CD14-positive monocyte (primary cell): ENCODE data around the gene SPEM1. TPM values are rescaled to one million over a fixed set of nuclear protein-coding genes. Genes with fewer than 3 reads are reported as not detected.

Experiments used
- DNase-seq, 3 donors: peaks; one replicate each; pipeline ENCODE4 v3.0.0-alpha.2; 2011 to 2022
- H2AFZ ChIP-seq: 2 replicates; pipeline ENCODE4 v1.6.0; 2012; ENCODE audit warnings: mild to moderate bottlenecking, low read depth, low read length, inconsistent platforms; ENCODE audit not compliant: insufficient read depth, poor library complexity, severe bottlenecking
- H3K27ac ChIP-seq, 2 donors: 1 replicate in 1 of 2; 2 replicates in 1 of 2; pipeline ENCODE4 v1.5.1; 2012 to 2013; ENCODE audit warnings: low read length in 2 of 2, control low read depth in 1 of 2, inconsistent platforms in 1 of 2, low read depth in 1 of 2, mild to moderate bottlenecking in 1 of 2
- H3K27me3 ChIP-seq, 2 donors: one replicate each; pipeline versions ENCODE4 v1.6.0 to v1.6.1; 2011 to 2013; ENCODE audit warnings: low read length in 2 of 2; ENCODE audit not compliant: control insufficient read depth in 2 of 2, insufficient read depth in 2 of 2
- H3K36me3 ChIP-seq, 2 donors: replicated peaks in 1 of 2; 1 replicate in 1 of 2; 2 replicates in 1 of 2; pipeline versions ENCODE4 v1.5.1 to v1.6.1; 2012 to 2013; ENCODE audit warnings: low read length in 2 of 2, control low read depth in 1 of 2, inconsistent platforms in 1 of 2, mild to moderate bottlenecking in 1 of 2; ENCODE audit not compliant: insufficient read depth in 2 of 2, control insufficient read depth in 1 of 2
- H3K4me1 ChIP-seq, 2 donors: 1 replicate in 1 of 2; 2 replicates in 1 of 2; pipeline versions ENCODE4 v1.5.1 to v1.6.1; 2012 to 2013; ENCODE audit warnings: low read length in 2 of 2, control low read depth in 1 of 2, inconsistent platforms in 1 of 2, mild to moderate bottlenecking in 1 of 2, moderate library complexity in 1 of 2; ENCODE audit not compliant: insufficient read depth in 2 of 2, control insufficient read depth in 1 of 2
- H3K4me2 ChIP-seq: replicated peaks from 2 replicates; pipeline ENCODE3; 2012; ENCODE audit warnings: low read length, moderate library complexity, mild to moderate bottlenecking; ENCODE audit not compliant: poor library complexity, severe bottlenecking; ENCODE audit errors: extremely low read depth
- H3K4me3 ChIP-seq, 3 experiments: fragments of 200-600 bp in 1 of 3; sonication (generic) in 1 of 3; replicated peaks in 1 of 3; 1 replicate in 2 of 3; 2 replicates in 1 of 3; pipeline ENCODE4 v1.5.1; 2011 to 2013; ENCODE audit warnings: low read length in 3 of 3, mild to moderate bottlenecking in 3 of 3, control low read depth in 2 of 3, low read depth in 2 of 3, inconsistent platforms in 1 of 3, moderate library complexity in 1 of 3
- H3K79me2 ChIP-seq: 2 replicates; pipeline ENCODE4 v1.6.0; 2012; ENCODE audit warnings: mild to moderate bottlenecking, control low read depth, inconsistent platforms, low read length, moderate library complexity; ENCODE audit not compliant: insufficient read depth
- H3K9ac ChIP-seq: 2 replicates; pipeline ENCODE4 v1.6.0; 2017; ENCODE audit warnings: low read length, mild to moderate bottlenecking; ENCODE audit not compliant: insufficient read depth, poor library complexity, severe bottlenecking
- H3K9me3 ChIP-seq, 2 donors: replicated peaks in 1 of 2; 1 replicate in 1 of 2; 2 replicates in 1 of 2; pipeline versions ENCODE4 v1.5.1 to v1.6.1; 2012 to 2013; ENCODE audit warnings: low read length in 2 of 2, control low read depth in 1 of 2; ENCODE audit not compliant: control insufficient read depth in 1 of 2, insufficient read depth in 1 of 2
- H4K20me1 ChIP-seq: 2 replicates; pipeline ENCODE4 v1.6.0; 2012; ENCODE audit warnings: mild to moderate bottlenecking, low read length, control low read depth, moderate library complexity; ENCODE audit not compliant: insufficient read depth
- H3K27ac Mint-ChIP-seq, 7 donors: one replicate each; pipeline ENCODE4 v1.8.0; 2020; ENCODE audit warnings: mild to moderate bottlenecking in 7 of 7, mixed read lengths in 7 of 7, moderate library complexity in 6 of 7, inconsistent platforms in 2 of 7
- H3K27me3 Mint-ChIP-seq, 3 donors: one replicate each; pipeline ENCODE4 v1.8.0; 2021 to 2022; ENCODE audit warnings: low read depth in 3 of 3, mild to moderate bottlenecking in 3 of 3, mixed read lengths in 3 of 3, moderate library complexity in 3 of 3, inconsistent platforms in 1 of 3
- H3K36me3 Mint-ChIP-seq, 2 donors: one replicate each; pipeline ENCODE4 v1.8.0; 2020; ENCODE audit warnings: mixed read lengths in 2 of 2, inconsistent platforms in 1 of 2, mild to moderate bottlenecking in 1 of 2
- H3K4me1 Mint-ChIP-seq: one replicate; pipeline ENCODE4 v1.8.0; 2020; ENCODE audit warnings: mild to moderate bottlenecking, mixed read lengths
- H3K4me3 Mint-ChIP-seq, 2 donors: one replicate each; pipeline ENCODE4 v1.8.0; 2020; ENCODE audit warnings: mild to moderate bottlenecking in 2 of 2, mixed read lengths in 2 of 2, moderate library complexity in 1 of 2
- H3K9me3 Mint-ChIP-seq, 7 donors: one replicate each; pipeline ENCODE4 v1.8.0; 2020 to 2022; ENCODE audit warnings: mixed read lengths in 7 of 7, mild to moderate bottlenecking in 6 of 7, moderate library complexity in 6 of 7, inconsistent platforms in 2 of 7
- CTCF ChIP-seq: fragments of 200-600 bp; IDR thresholded peaks from one replicate; pipeline ENCODE4 v1.8.0; 2022; ENCODE audit warnings: antibody characterized with exemption, mild to moderate bottlenecking
- WGBS: methylation state at CpG from one replicate; pipeline ENCODE4 v1.1.5; 2013; ENCODE audit warnings: missing lambda C conversion rate; ENCODE audit not compliant: insufficient coverage; 5-methylcytosine and 5-hydroxymethylcytosine counted together
- intact Hi-C, 2 donors: fragments of 100-400 bp; cut with micrococcal nuclease; formaldehyde crosslinking; loops; one replicate each; pipeline versions ENCODE4 v1.15.0 to v1.15.1; 2023
- polyA plus RNA-seq, 3 donors: library from polyadenylated mRNA; depleted of rRNA in 1 of 3; unstranded in 2 of 3; stranded (reverse) in 1 of 3; fragments of 300-500 nt in 2 of 3; fragments of >200 nt in 1 of 3; fragmentation: Illumina TruSeq in 2 of 3; gene quantifications; 1 replicate in 2 of 3; 2 replicates in 1 of 3; pipeline ENCODE4 v1.2.3, GENCODE V29; 2012 to 2021

SPEM1 gene
- polyA plus RNA-seq, 3 donors = not detected

GRCh38 chr17:7393613-7394451, 26.3 kb upstream of the SPEM1 start:
- 6% methylated on average over 38 of the region's 48 CpGs for WGBS
- Histone ChIP-seq H3K4me3 (peak overlapping the region; percentile 61 to 94 (median 79)), H2AFZ (peak overlapping the region; percentile 97), H4K20me1 (no peaks in the 10 kb centered on the region), H3K36me3 (peaks cover 25 to 39% of the 10 kb centered on the region in 2 donors), H3K4me1 (peaks cover 15 to 19% of the 10 kb centered on the region in 2 donors), H3K27ac (peak overlapping the region; percentile 16 to 81), H3K9ac (peak overlapping the region; percentile 69), H3K79me2 (no peaks in the 10 kb centered on the region), H3K4me2 (peak overlapping the region; percentile 99), H3K27me3 (no peaks in the 10 kb centered on the region), H3K9me3 (no peaks in the 10 kb centered on the region)
- peaks cover 15% of the 10 kb centered on the region for H3K4me1 Mint-ChIP-seq
- H3K9me3 Mint-ChIP-seq = peaks cover 0 to 2% (median 0%) of the 10 kb centered on the region in 7 donors
- H3K27me3 Mint-ChIP-seq = peaks cover 0 to 5% (median 3%) of the 10 kb centered on the region in 3 donors
- H3K36me3 Mint-ChIP-seq = peaks cover 38 to 40% of the 10 kb centered on the region in 2 donors
- no peak for DNase-seq
- H3K4me3 Mint-ChIP-seq = peak overlapping the region; percentile 85 to 95
- peak overlapping the region in 6 of 7 donors; percentile 46 to 91 (median 64) for H3K27ac Mint-ChIP-seq
- intact Hi-C loops = loop anchor here in 1 of 2 donors (5.0 kb wide), 1 partner anchor 42 kb away; the partner anchor contains the start of gene KCTD11
- no peak for TF ChIP-seq CTCF

- peaks cover 0 to 3% (median 0%) of the 10 kb centered on the region in 7 donors for H3K9me3 Mint-ChIP-seq
- intact Hi-C loops = loop anchor here in 1 of 2 donors (5.0 kb wide), 1 partner anchor 42 kb away; the partner anchor contains the start of gene KCTD11
Measured at GRCh38 chr17:7394452-7395191, 25.5 kb upstream of the SPEM1 start, which contains the start of gene PLSCR3. TSS of gene PLSCR3 (minus strand) at chr17:7394525. CDS start at chr17:7394110, 415 bp downstream.

More at GRCh38 chr17:7394452-7395191, 25.5 kb upstream of the SPEM1 start, which contains the start of gene PLSCR3:
- Mint-ChIP-seq H3K4me3 (peak within 1 kb of the TSS; percentile 86 to 95), H3K27me3 (peaks cover 0 to 5% (median 3%) of the 10 kb centered on the region in 3 donors), H3K36me3 (peaks cover 30 to 32% of the 10 kb centered on the region in 2 donors), H3K27ac (peak within 1 kb of the TSS; percentile 83 to 95 (median 90)), H3K4me1 (peaks cover 15% of the 10 kb centered on the region)
- no peaks in the 10 kb centered on the region for H3K27me3 ChIP-seq
- H4K20me1 ChIP-seq = no peaks in the 10 kb centered on the region
- no peaks in the 10 kb centered on the region for H3K9me3 ChIP-seq
- H3K79me2 ChIP-seq = no peaks in the 10 kb centered on the region
- peak within 1 kb of the TSS; percentile 61 to 94 (median 79) for H3K4me3 ChIP-seq
- peak; percentile 21 for TF ChIP-seq CTCF
- DNase-seq = peak; percentile 69 to 73 (median 70)
- H3K4me2 ChIP-seq = peak within 1 kb of the TSS; percentile 99
- peak within 1 kb of the TSS; percentile 59 to 81 for H3K27ac ChIP-seq
- WGBS = under 1% methylated on average over 71 of the region's 71 CpGs
- H3K4me1 ChIP-seq = peaks cover 15 to 19% of the 10 kb centered on the region in 2 donors
- peaks cover 17 to 32% of the 10 kb centered on the region in 2 donors for H3K36me3 ChIP-seq
- peak within 1 kb of the TSS; percentile 97 for H2AFZ ChIP-seq
- peak within 1 kb of the TSS; percentile 69 for H3K9ac ChIP-seq
